Measurements from ENCODE around the gene DSG1. TPM values are rescaled to one million over a fixed set of nuclear protein-coding genes. Genes with fewer than 3 reads are reported as not detected.

Gene DSG1
- total RNA-seq, 1 donor from 2014 or later, result 0.68 TPM

GRCh38 chr18:31401156-31402025 lies 83.4 kb downstream of the DSG1 start:
- DNase-seq (ENCODE audit: missing footprints) (no peak), ATAC-seq (no peak)
- intact Hi-C loops (cut with DNase I), result no loop called here

GRCh38 chr18:31402026-31402373 lies 84.0 kb downstream of the DSG1 start:
- DNase-seq (ENCODE audit: missing footprints), result no peak
- intact Hi-C loops (cut with DNase I), result no loop called here
- no peak for ATAC-seq

GRCh38 chr18:31403409-31403808 lies 85.4 kb downstream of the DSG1 start:
- intact Hi-C loops (cut with DNase I), result no loop called here
- DNase-seq (ENCODE audit: missing footprints) (no peak), ATAC-seq (no peak)

Other genes with a start within 250 kb of the DSG1 start
- 26.0 TPM for gene DSC2, start 215.7 kb upstream of the DSG1 start, total RNA-seq
- 3.0 TPM for gene DSC1, start 155.3 kb upstream of the DSG1 start, total RNA-seq
- not detected for gene DSG4, start 58.6 kb downstream of the DSG1 start, total RNA-seq
- not detected for gene DSG3, start 129.6 kb downstream of the DSG1 start, total RNA-seq
- gene DSG2, start 180.0 kb downstream of the DSG1 start, total RNA-seq, result 35.7 TPM

All from Right ventricle myocardium inferior (tissue), 1 donor.